HG03045 (cell line): ENCODE data around the gene MT1H.
"Not testable (repeated sequence)": the region's sequence is repeated elsewhere in the genome, so short reads cannot be mapped to it uniquely, and the experiment has no call there.

ENCODE experiments used
- ATAC-seq: cut with Tn5 transposase; IDR thresholded peaks from one replicate; pipeline ENCODE4 v1.9.1; 2021; ENCODE audit warnings: mild to moderate bottlenecking, moderate library complexity; ENCODE audit not compliant: unreplicated experiment

Gene MT1H

DNA sequence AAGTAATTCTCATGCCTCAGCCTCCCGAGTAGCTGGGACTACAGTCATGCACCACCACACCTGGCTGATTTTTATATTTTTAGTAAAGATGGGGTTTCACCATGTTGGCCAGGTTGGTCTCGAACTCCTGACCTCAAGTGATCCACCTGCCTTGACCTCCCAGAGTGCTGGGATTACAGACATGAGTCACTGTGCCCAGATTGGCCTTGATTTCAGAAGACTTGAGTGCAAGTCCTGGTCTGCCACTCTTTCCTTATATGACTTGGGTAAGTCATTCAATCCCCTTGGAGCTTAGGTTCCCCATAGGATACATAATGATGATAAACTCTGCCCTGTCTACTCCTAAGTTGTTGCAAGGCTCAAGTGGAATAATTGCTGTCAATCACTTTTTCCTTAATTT lies 47.9 kb downstream of the MT1H start:
- not testable (repeated sequence) for ATAC-seq
